Measurements from ENCODE around the gene RBM15. TPM values are rescaled to one million over a fixed set of nuclear protein-coding genes. Genes with fewer than 3 reads are reported as not detected.

Gene RBM15
- total and polyA plus RNA-seq, 2 of the 4 experiments (the other 2 are of a cell fraction): 6.3 to 31.7 TPM

DNA sequence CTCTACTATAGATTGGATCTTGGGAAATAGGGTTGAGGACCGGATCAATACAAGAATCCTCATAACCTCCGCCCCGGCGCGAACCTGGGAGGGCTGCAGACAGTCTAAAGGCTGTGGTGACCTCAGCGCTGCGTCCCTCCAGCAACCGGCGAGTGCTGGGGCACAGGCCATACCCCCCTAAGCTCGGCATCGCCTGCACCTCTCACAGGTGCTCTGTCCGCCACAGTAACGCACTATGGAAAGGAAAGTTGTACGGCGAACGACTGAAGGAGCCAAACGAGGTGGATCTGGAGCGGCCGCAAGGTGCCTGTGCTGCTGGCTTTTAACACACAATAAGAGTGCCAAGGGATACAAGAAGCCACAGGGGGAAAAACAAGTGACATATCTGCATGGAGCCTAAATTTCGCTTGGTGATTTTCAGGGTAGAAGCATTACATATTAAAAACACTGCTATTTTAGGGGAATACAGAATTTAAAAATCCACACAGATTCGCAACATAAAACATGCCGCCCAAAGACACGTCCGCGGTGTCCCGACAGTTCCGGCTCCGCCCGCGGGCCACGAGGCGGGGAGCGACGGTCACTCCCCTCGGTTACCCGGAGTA, 1.4 kb upstream of the RBM15 start:
- 0% methylated on average over 4 of the region's 36 CpGs; no CpG with 5 or more reads in 1 of the 2 experiments for WGBS, 2 experiments (ENCODE audit: extremely low coverage in 2 of 2, insufficient read length in 1 of 2)
- DNase-seq (no peak), ATAC-seq (ENCODE audit: low read depth) (no peak; the same call in 1 of the 2 replicates)

More for the DNA sequence above, 1.4 kb upstream of the RBM15 start:
- peak overlapping the region; percentile 79 for H3K27ac ChIP-seq (ENCODE audit: insufficient read depth, low read length)
- intact Hi-C loops (cut with micrococcal nuclease): loop anchor here (2.0 kb wide), 2 partner anchors 53 to 123 kb away; partner anchors contain the start of gene SLC16A4
- peak overlapping the region; percentile 90 for H2AK9ac ChIP-seq (replicated peaks; ENCODE audit: low read depth, low read length, poor library complexity)
- H3K9me3 ChIP-seq (ENCODE audit: control insufficient read depth, insufficient read depth, low read length): no peaks in the 10 kb centered on the region
- peak overlapping the region; percentile 73 for H2BK5ac ChIP-seq (ENCODE audit: low read depth, low read length, poor library complexity, severe bottlenecking)
- H3K23ac ChIP-seq (ENCODE audit: low read depth, low read length): peak overlapping the region; percentile 72
- TF ChIP-seq CHD1 (IDR thresholded peaks at IDR 0.05; ENCODE audit: low read depth, low read length): no peak
- no peak for TF ChIP-seq MAZ (IDR thresholded peaks at IDR 0.05; ENCODE audit: borderline replicate concordance, low read depth, low read length)
- no peak for TF ChIP-seq RAD21 (IDR thresholded peaks at IDR 0.05; ENCODE audit: low read length)
- no peak for TF ChIP-seq SMC3 (IDR thresholded peaks at IDR 0.05; ENCODE audit: low read depth, low read length)
- TF ChIP-seq MAFK (IDR thresholded peaks at IDR 0.05; ENCODE audit: low read depth, low read length): no peak
- peak; percentile 84 for TF ChIP-seq MXI1 (IDR thresholded peaks at IDR 0.05; ENCODE audit: borderline replicate concordance, low read depth, low read length)
- in situ Hi-C loops (cut with MboI; ENCODE audit: low sequenced_read_pairs): loop anchor here (10.0 kb wide), 1 partner anchor 127 kb away; no protein-coding TSS in a partner anchor
- CTCF ChIA-PET: interaction anchor here (0.6 to 3.0 kb wide), 6 partner anchors 11 to 232 kb away, joined by 3 to 9 read pairs (median 4); no protein-coding TSS in a partner anchor
- H3K79me1 ChIP-seq (ENCODE audit: low read depth in 1 of 2, low read length in 2 of 2): peaks cover 0 to 34% of the 10 kb centered on the region in 2 experiments; a peak in 2 of 4 replicates
- POLR2A ChIA-PET (ENCODE audit: unreplicated experiment): no interaction called here
- peaks cover 12% of the 10 kb centered on the region for H3K9me1 ChIP-seq (ENCODE audit: insufficient read depth, low read length)
- peak overlapping the region; percentile 62 for H3K4me3 ChIP-seq (ENCODE audit: insufficient read depth, low read depth, low read length)
- H3K4me1 ChIP-seq (ENCODE audit: control insufficient read depth, insufficient read depth, low read length): peaks cover 18% of the 10 kb centered on the region
- peak overlapping the region; percentile 35 for H3K56ac ChIP-seq (ENCODE audit: extremely low read depth, insufficient read depth, low read length)
- H3K4me2 ChIP-seq (ENCODE audit: low read depth, low read length): peak overlapping the region; percentile 95
- H3K27me3 ChIP-seq (ENCODE audit: control insufficient read depth, insufficient read depth, low read length): no peaks in the 10 kb centered on the region
- H3K14ac ChIP-seq (replicated peaks; ENCODE audit: low read depth, low read length): peak overlapping the region; percentile 87
- H2BK120ac ChIP-seq (ENCODE audit: low read depth, low read length): peak overlapping the region; percentile 48
- peak overlapping the region; percentile 91 for H2AK5ac ChIP-seq (ENCODE audit: low read depth, low read length)
- H4K91ac ChIP-seq (ENCODE audit: insufficient read depth, low read depth, low read length): peak overlapping the region; percentile 97
- peak overlapping the region; percentile 33 for H3K18ac ChIP-seq (ENCODE audit: low read depth, low read length)
- peaks cover 17% of the 10 kb centered on the region for H3K36me3 ChIP-seq (ENCODE audit: control insufficient read depth, insufficient read depth, low read length)
- H4K8ac ChIP-seq (ENCODE audit: low read depth in 2 of 2, low read length in 2 of 2): peak overlapping the region; percentile 78 to 94
- H2BK20ac ChIP-seq (ENCODE audit: low read depth, low read length): no peak overlapping the region; the same call in 1 of the 2 replicates
- dilution Hi-C loops (cut with HindIII; ENCODE audit: low sequenced_read_pairs, unreplicated experiment): no loop called here
- peaks cover 33% of the 10 kb centered on the region for H4K20me1 ChIP-seq (ENCODE audit: insufficient read depth, low read length)
- peak overlapping the region; percentile 87 for H4K5ac ChIP-seq (ENCODE audit: low read depth, low read length)
- peak overlapping the region; percentile 16; the same call in 2 of the 3 replicates for H2BK15ac ChIP-seq (ENCODE audit: low read depth, low read length)
- no TSS peak for BruUV-seq (replicated peaks)
- H2AFZ ChIP-seq (replicated peaks; ENCODE audit: low read length, poor library complexity): peak overlapping the region; percentile 97
- H3K9ac ChIP-seq (ENCODE audit: low read depth, low read length): peak overlapping the region; percentile 53
- H3K4ac ChIP-seq (ENCODE audit: low read depth, low read length): peak overlapping the region; percentile 77

All from IMR-90 (cell line).